DMS 273 (cell line): Measurements from ENCODE around the gene FADS3.
A peak's percentile ranks its signal among the peaks of the same experiment; 100 is the strongest.
"Not testable (repeated sequence)": the region's sequence is repeated elsewhere in the genome, so short reads cannot be mapped to it uniquely, and the experiment has no call there.

ENCODE experiments used
- DNase-seq: peaks from one replicate; lab custom pipeline; 2025; ENCODE audit not compliant: unreplicated experiment; lab: John Stamatoyannopoulos, UW

FADS3 gene

DNA sequence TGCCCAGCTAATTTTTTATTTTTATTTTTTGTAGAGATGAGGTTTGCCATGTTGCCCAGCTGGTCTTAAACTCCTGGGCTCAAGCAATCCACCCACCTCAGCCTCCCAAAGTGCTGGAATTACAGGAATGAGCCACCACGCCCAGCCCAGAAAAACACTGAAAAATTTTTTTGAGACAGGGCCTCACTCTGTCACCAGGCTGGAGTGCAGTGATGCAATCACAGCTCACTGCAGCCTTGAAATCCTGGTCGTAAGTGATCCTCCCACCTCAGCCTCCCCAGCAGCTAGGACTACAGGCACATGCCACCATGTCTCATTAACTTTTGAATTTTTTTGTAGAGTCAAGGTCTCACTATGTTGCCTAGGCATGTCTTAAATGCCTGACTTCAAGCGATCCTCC, 9.1 kb downstream of the FADS3 start:
- not testable (repeated sequence) for DNase-seq

DNA sequence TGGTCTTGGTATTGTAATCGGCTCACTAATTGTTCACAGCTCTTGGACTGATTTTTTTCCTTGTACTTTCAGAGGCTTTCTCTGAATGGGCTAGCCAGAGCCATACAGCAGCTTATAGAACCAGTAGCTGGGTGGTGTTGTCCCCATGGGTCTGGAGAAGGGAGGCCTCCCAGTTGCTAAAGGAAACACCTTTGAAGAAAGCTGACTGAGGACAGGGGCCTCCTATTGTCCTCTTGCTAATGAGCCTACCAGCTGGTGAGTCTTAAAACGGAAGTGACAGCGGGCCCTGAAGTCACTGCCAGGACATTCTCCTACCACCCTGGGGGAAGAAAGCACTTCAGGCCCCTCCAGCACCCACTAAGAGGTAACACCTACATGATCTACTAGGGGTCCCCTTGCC, 9.9 kb downstream of the FADS3 start:
- DNase-seq = no peak

DNA sequence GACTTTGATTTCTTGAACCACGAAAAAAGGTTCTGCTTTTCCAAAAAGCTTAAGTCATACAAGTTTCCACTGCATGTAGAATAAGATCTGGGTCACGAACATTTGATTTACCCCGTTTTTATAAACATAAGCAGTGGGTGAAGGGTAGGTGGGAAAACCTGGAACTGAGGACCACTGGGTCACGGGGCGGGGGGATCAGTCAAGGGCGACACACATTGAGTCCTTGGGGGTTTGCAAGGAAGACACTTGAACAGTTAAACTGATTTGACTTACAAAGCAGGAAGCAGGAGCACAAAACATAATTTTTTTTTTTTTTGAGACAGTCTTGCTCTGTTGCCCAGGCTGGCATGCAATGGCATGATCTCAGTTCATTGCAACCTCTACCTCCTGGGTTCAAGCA, 10.9 kb downstream of the FADS3 start:
- DNase-seq = no peak

DNA sequence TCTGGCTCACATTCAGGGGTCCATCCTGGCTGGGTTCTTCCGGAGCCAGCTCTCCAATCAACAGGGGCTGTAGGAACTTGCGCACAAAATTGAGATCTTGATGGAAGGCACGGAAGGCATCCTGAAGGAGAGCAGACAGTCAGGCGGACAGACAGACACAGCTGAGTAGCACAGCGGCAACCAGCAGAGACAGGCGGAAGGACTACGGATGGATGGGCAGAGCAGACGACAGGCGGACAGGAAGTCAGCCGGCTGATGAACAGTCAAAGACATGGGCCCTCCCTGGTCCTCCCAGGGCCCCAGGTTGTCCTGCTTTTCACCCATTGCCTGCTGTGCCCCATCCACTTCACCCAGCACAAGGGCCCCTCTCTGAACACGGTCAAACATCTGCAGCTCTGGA, 11.3 kb downstream of the FADS3 start:
- DNase-seq = no peak

DNA sequence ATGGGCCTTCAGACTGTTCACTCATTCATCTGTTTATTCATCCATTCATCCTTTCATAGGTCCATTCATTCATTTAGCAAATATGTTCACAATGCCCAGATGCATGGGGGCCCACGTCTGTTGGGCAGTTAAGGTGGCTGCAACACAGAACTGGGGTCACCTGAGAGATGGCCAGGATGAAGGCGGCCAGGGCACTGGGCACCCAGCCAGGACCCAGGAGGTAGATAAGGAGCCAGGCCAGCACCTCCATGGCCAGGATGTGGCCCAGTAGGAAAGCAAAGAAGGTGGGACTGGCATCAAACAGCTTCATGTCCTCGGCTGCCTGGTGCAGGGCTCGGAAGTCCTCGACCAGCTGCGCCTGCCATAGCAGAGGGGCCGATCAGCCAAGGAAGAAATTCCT, 12.2 kb downstream of the FADS3 start:
- no peak for DNase-seq

DNA sequence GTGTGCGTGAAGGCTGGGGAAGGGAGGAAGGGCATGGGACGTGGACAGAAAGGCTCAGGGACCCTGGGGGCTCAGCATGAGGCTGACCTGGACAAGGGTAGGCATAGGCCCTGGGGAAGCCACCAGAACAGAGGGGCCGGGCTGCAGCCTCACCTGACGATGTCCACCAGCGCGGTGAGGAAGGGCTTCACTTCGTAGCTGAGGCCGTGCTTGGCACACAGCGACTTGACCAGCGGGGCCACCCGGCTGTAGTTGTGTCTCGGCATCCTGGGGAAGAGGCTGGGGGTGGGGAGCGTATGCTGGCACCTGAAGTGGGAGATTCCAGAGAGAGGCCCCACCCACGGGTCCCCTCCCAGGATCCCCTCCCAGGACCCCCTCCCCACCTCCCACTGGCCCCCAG, 15.6 kb downstream of the FADS3 start:
- no peak for DNase-seq

DNA sequence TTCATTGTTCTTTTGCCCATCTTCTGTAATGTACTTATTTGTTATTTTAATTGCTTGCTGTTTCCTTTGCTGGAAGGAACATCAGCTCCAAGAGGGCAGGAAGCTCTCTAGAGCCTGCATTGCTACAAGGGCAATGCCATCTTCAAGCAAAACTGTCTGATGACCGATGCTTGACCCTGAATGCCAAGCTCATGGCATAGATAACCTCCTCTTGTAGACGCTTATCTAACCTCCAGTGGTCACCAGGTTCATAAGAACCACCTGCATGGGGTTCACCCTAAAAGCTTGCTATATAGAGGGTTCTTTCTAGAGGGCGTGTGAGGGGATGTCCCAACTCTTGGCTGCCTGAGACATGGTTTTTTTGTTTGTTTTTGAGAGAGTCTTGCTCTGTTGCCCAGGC, 16.5 kb downstream of the FADS3 start:
- DNase-seq = no peak

DNA sequence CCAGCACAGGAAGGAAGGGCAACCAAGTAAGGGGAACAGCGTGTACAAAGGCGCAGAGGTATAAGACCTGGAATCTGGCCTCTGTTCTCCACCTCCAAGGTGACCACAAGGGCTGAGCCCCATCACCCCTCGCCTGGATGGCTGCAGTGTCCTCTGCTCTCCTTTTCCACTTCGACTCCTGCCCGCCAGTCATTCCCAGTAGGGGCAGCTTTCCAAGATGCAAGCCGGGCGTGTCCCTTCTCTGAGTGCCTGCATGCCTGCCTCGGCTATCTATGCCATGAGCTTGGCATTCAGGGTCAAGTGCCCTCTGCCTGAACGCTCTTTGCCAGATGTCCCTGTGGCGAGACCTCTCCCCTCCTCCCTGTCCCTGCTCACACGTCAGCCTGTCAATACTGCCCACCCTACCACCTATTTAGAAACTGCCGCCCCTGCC, 17.0 kb downstream of the FADS3 start:
- peak; percentile 32 for DNase-seq

DNA sequence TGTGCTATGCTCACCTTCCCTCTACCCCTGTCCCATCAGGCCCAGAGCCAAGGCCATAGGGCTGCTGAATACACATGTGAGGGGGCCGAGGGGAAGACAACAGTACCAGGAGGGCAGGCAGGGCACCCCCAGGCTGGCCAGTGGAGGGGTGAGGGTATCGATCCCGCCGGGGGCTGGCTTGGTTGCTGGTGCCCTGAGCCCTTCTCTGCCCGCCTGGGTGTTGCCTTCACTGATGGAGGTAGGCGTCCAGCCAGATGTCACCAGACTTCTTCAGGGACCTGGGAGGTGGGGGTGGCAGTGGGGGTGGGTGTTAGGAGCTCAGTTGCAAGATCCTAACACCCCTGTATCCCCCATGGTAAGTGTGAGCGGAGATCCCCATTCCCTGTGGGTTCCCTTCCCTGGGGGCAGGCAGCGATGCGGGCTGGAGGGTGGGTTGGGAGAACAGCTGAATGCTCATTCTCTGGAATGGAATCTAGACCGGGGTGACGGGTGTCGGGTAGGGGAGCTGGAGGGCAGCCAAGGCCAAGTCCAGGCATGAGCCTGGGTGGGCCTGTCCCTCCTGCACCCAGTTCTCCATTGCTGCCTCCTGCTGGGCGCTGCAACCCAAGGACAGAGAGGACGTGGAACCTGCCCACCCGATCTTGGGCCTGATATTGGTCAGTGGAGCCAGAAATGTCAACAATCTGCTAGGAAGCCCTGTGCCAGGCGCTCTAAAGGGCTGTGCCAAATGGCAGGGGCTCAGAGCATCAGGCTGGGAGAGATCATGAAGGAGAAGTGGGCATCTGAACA, 17.6 kb downstream of the FADS3 start:
- no peak for DNase-seq

DNA sequence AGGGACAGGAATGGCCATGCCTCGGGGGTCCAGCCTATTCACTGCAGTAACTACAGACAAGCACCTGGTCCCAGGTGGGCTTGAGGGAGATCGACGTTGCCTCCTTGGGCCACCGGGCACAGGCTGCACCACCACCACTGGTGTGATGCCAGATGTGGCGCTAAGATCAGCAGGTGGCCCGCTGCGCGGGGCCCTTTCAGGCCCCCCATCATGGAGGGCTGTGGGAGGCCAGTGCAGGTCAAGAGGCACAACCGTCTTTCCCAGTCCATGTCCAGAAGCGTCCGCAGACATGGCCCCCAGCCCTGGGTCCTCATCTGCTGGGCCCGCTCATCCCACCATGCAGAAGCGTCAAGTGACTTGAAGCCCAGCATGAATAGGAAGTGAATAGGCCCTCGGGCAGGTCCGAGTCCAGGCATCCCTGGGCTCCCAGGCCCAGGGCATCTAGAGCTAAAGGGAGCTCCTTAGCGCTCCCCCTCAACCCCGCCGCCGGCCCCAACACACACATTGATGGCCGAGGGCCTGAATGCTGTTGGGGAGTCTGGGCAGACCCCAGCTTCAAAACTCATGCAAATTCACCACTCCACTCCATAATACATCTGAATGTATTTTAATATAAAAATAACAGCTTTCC, 18.3 kb downstream of the FADS3 start:
- no peak for DNase-seq

DNA sequence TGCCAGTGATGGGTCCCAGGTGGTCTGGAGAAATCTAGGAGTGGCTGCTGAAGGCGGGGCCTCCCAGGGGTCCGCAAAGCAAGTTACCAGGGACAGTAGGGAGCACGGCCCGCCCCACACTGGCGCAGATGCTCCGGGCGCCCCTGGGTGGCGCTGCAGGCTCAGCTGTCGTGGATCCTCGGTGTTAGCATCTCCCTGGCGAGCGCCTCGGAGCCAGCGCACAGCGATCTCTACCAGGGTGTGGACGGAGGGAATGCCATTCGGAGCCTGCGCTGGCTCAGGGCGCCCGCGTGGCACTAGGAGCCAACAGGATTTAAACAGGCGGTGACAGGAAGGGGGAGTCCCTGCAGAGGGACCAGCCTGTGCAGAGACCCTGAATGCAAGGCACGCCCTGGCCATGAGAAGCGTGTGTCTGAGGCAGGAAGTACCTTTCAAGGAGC, 20.2 kb downstream of the FADS3 start:
- peak; percentile 87 for DNase-seq

DNA sequence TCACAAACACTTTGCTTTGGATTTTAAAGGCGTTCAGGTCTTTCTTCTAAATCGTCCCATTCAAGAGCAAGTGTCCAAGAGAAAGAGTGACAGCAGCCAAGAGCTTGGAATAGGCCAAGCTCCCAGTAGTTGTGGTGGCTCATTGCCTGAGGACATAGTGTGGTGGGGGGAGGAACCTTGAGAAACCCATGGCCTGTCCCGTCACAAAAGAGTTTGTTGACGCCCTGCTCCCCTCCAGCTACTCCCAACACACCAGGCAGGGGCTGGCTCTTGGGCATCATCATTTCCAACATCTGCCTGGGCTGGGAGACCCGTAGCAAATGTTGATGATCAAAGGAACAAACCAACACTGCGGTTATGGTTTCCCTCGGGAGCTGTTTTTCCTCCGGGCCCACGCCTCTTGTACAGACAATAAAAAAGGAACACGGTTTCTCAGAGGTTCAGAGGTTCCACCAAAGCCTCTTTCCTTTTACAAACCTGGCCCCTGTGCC, 20.8 kb downstream of the FADS3 start:
- DNase-seq = no peak

DNA sequence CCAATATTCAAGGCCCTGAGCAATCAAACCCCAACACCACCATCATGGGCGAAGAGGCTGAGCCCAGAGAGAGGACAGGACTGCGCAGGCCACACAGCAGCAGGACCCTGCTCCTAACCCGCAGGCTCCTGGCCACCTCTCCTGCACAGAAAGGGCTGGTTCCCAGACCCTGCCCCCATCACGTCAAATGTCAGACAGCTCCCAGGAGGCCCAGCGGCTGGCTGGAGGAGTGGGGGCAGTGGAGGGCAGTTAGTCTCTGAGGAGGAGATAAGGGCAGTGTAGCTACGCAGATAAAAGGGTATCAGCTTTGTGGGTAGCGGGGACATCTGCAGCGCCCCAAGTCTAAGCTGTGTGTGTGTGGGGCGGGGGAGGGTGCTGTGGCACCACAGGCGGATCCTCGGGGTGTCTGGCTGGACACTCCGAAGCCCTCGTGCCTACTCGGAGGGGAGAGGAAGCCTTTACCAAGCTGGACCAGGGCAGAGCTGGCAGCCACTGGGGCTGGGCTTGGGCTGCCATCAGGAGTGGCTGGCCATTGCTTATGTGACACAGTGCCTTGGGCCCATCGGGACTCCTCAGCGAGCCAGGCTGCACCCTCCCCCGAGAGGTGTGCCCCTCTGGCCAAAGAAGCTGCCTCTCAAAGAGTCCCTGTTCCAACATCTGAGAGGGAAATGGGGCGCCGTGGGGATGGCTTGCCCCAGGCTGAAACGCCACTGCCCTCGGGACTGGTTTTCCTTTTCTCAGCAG, 21.5 kb downstream of the FADS3 start:
- DNase-seq = no peak

DNA sequence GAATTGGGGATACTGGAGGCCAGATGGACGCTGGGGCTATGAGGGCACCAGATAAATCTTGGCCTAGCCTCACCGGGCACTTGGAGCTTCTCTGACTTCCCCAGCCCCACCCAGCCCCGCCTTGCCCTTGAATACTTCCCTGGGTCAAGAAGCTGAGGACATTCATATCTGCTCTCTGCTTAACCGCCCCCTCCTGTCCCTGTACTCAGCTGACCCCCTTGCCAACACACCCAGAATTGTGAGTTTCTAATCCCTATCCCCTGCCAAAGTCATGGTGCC, 22.0 kb downstream of the FADS3 start:
- DNase-seq = no peak

DNA sequence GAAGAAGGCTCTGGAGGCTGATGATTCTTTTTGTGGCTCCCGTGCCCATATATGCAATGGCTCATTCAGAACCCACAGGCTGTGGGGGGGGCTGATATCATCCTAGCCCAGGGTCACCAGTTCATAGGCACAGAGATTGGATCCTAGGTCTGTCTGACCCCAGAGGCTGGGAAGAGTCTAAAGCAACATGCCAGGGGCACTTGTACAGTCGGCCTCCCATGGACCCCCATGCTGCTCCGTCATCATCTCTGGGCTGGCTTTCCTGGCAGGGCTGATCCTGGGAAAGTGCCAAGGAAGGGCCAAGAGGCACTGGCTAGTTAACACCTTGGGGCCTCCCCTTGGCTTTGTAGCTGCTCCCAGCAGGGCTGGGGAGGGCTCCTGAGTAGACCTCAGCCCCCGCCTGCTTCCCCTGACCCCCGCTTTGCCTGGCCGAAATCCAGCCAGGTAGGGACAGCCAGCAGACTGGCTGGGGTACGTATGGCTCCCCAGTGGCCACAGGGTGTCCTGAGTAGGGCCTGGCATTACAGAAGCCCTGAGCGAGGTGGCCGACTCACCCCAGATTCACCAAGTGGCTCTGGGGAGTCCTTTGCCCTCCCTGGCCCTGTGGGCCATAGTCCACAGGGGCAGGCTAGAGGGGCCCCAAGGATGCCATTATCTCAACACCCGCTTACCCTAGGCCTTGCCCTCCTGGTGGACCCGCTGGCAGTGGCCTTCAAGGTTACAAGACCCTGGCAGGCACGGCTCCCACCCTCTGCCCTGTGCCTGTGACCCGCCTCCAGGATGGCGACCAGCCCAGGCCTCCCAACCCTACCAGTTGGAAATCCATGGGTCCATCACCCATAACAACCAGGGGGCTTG, 22.5 kb downstream of the FADS3 start:
- no peak for DNase-seq

DNA sequence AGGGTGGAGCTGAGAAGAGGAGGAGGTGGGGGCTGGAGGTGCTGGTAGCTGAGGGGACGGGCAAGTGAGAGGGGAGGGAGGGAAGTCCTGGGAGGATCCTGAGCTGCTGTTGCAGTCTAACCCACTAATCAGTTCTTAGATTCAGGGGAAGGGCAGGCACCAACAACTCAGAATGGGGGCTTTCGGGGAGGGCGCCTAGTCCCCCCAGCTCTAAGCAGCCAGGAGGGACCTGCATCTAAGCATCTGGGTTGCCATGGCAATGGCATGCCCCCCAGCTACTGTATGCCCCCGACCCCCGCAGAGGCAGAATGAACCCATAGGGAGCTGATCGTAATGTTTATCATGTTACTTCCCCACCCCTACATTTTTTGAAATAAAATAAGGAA, 24.4 kb downstream of the FADS3 start:
- DNase-seq = no peak

DNA sequence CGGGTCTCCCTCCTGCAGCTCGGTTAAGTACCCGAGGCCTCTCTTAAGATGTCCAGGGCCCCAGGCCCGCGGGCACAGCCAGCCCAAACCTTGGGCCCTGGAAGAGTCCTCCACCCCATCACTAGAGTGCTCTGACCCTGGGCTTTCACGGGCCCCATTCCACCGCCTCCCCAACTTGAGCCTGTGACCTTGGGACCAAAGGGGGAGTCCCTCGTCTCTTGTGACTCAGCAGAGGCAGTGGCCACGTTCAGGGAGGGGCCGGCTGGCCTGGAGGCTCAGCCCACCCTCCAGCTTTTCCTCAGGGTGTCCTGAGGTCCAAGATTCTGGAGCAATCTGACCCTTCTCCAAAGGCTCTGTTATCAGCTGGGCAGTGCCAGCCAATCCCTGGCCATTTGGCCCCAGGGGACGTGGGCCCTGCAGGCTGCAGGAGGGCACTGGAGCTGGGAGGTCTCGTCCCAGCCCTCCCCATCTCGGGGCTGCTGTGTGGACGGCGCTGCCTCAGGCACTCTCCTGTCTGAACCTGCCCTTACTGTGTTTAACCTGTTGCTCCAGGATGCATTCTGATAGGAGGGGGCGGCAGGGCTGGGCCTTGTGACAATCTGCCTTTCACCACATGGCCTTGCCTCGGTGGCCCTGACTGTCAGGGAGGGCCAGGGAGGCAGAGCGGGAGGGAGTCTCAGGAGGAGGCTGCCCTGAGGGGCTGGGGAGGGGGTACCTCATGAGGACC, 25.0 kb downstream of the FADS3 start:
- no peak for DNase-seq

DNA sequence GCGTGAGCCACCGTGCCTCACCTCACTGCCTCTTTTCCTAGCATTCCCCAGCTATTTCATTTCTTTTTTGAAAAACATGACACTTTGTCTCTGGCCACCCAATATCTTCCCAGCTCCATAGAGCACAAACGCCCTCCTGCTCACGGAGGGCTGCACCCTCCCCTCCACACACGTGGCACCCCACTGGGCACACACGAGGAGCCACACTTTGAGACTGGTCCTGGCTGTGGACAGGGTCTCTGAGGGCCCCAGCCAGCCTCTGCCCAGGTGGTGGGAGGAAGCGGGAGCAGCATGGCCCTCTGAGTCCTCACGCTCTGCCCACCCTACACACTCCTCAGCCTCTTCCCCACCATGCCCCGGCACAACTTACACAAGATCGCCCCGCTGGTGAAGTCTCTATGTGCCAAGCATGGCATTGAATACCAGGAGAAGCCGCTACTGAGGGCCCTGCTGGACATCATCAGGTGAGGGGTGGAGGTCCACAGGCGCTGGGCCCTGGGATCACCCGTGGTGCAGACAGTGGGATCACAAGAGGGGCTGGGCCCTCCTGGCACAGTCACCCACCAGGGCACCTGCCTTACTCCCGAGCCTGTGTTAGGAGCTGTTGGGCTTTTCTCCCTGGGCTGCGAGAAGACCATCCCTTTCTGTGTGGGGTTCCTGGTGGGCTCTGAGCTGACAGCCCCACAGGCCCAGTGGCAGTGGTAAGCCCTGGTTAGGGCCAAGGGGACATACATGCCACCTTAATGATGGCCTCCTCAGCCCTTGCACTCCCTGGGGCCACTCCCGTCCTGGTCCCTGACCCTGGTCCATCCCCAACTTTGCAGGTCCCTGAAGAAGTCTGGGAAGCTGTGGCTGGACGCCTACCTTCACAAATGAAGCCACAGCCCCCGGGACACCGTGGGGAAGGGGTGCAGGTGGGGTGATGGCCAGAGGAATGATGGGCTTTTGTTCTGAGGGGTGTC, 26.2 kb downstream of the FADS3 start:
- no peak for DNase-seq

DNA sequence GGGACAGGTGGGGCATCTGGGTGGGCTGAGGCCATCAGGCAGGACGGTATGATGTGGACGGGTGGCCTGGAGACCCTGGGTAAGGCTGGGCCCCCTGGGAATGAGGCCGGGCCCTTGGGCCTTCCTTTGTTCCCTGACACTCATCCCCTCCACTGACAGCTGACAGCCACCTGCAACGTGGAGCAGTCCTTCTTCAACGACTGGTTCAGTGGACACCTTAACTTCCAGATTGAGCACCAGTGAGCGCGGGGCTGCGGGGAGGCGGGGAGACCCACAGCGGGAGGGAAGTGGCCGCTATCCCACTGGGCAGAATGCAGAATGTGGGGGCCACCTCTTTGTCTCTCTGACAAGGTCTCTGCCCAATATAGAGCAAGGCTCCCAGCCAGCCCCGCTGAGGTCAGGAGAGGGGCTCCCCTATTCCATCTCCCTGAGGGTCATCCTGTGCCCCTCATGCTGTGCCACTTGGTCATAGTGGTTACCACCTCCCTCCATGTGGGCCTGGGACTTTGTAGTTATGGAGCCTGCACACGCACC, 27.7 kb downstream of the FADS3 start:
- no peak for DNase-seq
